A549 (cell line): ENCODE measurements around the gene FOXP1.

Experiments used
- BCL3 ChIP-seq: fragments of >200 bp; sonication (Bioruptor Twin); formaldehyde crosslinking; IDR thresholded peaks from 3 replicates; pipeline ENCODE4 v1.6.1; 2016
- CEBPB ChIP-seq, 2 experiments: fragments of >200 bp in 1 of 2; sonication (Bioruptor Twin) in 1 of 2; formaldehyde crosslinking in 1 of 2; IDR thresholded peaks; 2 replicates each; pipeline ENCODE4 v1.6.1; 2012 to 2016
- CTCF ChIP-seq: fragments of >200 bp; sonication (Bioruptor Twin); formaldehyde crosslinking; IDR thresholded peaks from 3 replicates; pipeline ENCODE4 v1.5.1; 2016
- FOSL2 ChIP-seq, 2 experiments: fragments of 450-650 bp in 1 of 2; fragments of >200 bp in 1 of 2; sonication (Bioruptor Twin) in 1 of 2; formaldehyde crosslinking; IDR thresholded peaks; 2 replicates each; pipeline versions ENCODE4 v1.5.0 to v1.6.1; 2016 to 2020; ENCODE audit warnings: mild to moderate bottlenecking in 1 of 2, moderate library complexity in 1 of 2
- GATA3 ChIP-seq: IDR thresholded peaks from 2 replicates; pipeline ENCODE4 v1.6.1; 2012; ENCODE audit warnings: borderline replicate concordance
- MAX ChIP-seq: IDR thresholded peaks from 2 replicates; pipeline ENCODE4 v1.6.1; 2012
- NR3C1 ChIP-seq: fragments of >200 bp; sonication (Bioruptor Twin); formaldehyde crosslinking; IDR thresholded peaks from 3 replicates; pipeline ENCODE4 v1.6.1; 2017
- SMC3 ChIP-seq: fragments of >200 bp; sonication (Bioruptor Twin); formaldehyde crosslinking; IDR thresholded peaks from 3 replicates; pipeline ENCODE4 v1.6.1; 2018; ENCODE audit warnings: inconsistent platforms
- SREBF2 ChIP-seq: fragments of 450-650 bp; IDR thresholded peaks from 2 replicates; pipeline ENCODE4 v1.6.1; 2014; ENCODE audit warnings: mild to moderate bottlenecking, moderate library complexity
- ZFP36 ChIP-seq: fragments of 450-650 bp; IDR thresholded peaks from 2 replicates; pipeline ENCODE4 v1.6.1; 2014; ENCODE audit warnings: borderline replicate concordance; ENCODE audit not compliant: partially characterized antibody
- TF ChIP-seq, protein P1 (sequence below): fragments of 450-650 bp; IDR thresholded peaks from 2 replicates; pipeline ENCODE4 v1.6.1; 2014; ENCODE audit warnings: antibody characterized with exemption

DNA sequence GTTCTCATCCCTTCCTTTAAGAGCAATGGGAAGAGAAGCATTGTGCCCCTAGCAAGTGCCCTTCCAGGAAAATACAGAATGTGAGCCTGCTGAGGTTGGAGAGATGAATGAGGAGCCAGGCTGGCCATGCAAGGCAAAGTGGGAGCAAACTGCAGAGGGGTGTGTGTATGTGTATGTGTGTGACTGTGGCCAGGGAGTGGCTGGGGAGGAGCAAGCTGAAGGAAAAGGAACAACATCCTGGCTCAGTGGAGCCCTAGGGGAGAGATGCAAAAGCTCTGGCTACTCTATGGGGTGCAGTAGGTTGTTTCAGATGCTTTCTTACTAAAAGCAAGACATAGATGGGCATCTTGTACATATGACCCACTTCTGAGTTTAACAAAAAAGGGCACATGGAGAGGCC, 20.6 kb downstream of the FOXP1 start:
- TF ChIP-seq GATA3 (no peak), CTCF (no peak), FOSL2 (IDR thresholded peaks at IDR 0.05) (no peak), FOSL2 (CRISPR knock-in tag; IDR thresholded peaks at IDR 0.05) (no peak), MAX (no peak), ZFP36 (no peak), SMC3 (no peak), SREBF2 (no peak), NR3C1 (no peak), BCL3 (no peak), CEBPB (IDR thresholded peaks at IDR 0.05) (no peak)
- TF ChIP-seq, protein P1, sequence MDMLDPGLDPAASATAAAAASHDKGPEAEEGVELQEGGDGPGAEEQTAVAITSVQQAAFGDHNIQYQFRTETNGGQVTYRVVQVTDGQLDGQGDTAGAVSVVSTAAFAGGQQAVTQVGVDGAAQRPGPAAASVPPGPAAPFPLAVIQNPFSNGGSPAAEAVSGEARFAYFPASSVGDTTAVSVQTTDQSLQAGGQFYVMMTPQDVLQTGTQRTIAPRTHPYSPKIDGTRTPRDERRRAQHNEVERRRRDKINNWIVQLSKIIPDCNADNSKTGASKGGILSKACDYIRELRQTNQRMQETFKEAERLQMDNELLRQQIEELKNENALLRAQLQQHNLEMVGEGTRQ: no peak
